Retinal pigment epithelial cell (primary cell): Measurements from ENCODE around the gene STYXL2.

Experiments used
- DNase-seq: peaks from one replicate; pipeline ENCODE4 v3.0.0-alpha.2; 2010; ENCODE audit warnings: low read depth
- H3K4me3 ChIP-seq: 2 replicates; pipeline ENCODE4 v1.5.1; 2011; ENCODE audit warnings: mild to moderate bottlenecking, low read length, control low read depth, moderate library complexity
- CTCF ChIP-seq: conservative IDR thresholded peaks from 2 replicates; pipeline ENCODE4 v1.5.1; 2011; ENCODE audit warnings: low read depth, low read length, control low read depth, inconsistent platforms

Gene STYXL2

DNA sequence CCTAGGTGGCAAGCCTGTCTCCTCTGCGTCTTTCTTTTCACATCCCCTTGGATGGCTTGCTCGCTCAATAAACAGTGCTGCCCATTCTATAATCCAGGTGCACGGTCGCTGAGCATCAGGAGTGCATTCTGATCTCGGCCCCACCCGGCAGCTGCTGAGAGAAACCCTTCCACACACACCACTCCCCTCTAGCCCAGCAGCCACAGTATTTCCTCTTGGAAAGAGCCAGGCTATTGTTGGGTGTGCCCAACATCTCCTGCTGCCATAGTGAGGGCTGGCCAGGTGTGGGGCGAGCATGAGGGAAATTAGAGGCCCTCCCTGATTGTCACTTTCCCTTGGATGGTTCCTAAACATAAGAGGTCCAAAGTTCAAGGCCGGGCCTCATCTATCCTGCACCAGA lies 28.4 kb upstream of the STYXL2 start:
- H3K4me3 ChIP-seq = no peak overlapping the region
- no peak for DNase-seq
- no peak for TF ChIP-seq CTCF

- DNase-seq = no peak
- H3K4me3 ChIP-seq = peak overlapping the region; percentile 44
- peak; percentile 87 for TF ChIP-seq CTCF
These were observed 27.3 kb upstream of the STYXL2 start for GRCh38 chr1:167066333-167067122.

DNA sequence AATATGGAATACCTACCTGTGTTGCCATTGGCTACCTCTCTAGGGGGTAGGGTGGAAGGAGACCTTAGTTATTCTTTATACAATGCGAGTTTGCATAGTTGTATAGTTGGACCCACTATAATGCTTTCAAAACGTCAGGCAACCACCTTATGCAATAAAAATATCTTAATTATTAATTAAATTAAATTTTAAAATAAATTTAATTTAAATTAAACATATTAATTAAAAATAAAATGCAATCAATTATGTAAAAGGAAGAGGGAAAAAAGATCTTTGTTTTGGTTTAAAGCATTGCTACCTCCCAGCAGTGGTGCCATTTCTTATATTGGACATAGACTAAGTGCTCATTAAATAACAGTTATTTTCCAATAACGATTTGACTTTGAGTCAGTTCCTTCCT lies 26.0 kb upstream of the STYXL2 start:
- no peak overlapping the region for H3K4me3 ChIP-seq
- no peak for TF ChIP-seq CTCF
- DNase-seq = no peak

GRCh38 chr1:167068761-167069160 lies 25.1 kb upstream of the STYXL2 start:
- no peak for TF ChIP-seq CTCF
- no peak for DNase-seq
- H3K4me3 ChIP-seq = no peak overlapping the region

DNA sequence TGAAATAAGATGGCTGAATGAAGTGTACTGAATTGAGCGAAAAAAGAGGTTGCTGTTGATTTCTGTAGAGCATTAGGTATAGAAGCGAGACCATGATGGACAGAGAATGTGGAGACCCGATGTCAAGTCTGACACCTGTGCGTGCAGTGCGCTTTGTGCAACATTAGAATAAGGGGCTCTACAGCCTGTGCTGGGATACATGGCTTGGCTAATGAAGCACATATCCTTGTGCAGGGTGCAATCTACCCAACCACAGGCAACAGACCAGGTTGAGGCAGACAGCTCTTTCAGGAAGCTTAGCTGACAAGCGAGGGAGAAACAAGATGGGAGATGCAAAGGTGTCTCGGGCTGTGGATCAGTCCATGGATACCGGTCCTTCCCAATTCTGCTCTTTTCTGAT lies 22.6 kb upstream of the STYXL2 start:
- no peak for TF ChIP-seq CTCF
- no peak overlapping the region for H3K4me3 ChIP-seq
- DNase-seq = no peak

DNA sequence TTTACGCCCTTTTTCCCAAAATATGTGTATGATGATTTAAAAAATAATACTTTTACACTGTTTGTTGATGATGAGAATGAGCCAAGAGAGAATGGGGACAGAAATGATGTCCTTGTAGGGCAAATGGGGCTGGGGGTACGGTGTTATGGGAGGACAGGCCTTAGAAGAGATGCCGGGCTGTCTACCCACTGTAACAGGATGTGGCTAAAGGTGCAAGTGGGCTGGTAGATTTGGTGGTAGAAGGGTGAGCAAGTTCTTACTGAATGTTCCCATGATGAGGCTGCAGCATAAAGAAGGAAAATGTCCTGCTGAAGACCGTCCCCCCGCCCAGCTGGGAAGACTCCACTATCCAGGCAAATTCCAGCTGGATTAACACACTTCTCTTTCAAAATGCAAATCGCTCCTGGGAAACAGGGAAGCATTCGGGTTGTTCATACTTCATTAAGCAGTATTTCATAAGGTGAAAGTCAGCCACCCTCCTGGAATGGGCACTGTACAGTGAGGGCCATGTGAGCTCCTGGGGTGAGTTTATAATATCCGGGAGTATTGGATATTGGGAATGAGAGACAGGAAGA lies 17.7 kb upstream of the STYXL2 start:
- no peak for DNase-seq
- no peak overlapping the region for H3K4me3 ChIP-seq
- no peak for TF ChIP-seq CTCF

DNA sequence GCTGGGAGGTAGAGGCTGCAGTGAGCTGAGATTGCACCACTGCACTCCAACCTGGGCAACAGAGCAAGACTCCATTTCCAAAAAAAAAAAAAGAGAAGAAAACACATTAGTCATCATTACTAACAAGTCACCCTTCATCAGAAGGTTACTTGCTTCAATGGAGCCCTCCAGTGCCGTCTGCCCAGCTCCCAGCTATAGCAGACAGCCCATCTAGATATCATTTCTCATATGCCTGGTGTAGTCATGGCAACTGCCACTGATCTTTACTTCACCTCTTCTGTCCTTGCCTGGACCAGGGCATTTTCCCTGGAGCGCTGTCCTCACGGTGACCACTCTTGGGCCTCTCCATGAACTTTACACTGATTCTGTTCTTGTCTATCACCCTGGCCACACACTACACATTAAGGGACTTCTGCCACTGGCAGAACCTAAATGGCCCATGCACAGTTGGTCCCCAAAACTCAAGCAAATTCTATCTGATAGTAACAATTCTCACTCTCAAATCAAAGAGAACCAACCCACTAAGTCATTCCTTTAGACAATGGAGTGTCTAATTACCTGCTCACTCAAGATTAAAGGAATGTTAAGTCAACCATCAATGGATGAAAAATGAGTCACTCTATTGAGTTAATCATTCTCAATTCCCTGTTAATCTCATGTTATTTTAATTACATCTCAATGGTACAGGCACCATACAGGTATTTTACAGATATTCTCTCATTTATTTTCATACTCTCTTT lies 16.6 kb upstream of the STYXL2 start:
- no peak for DNase-seq
- no peak for TF ChIP-seq CTCF
- no peak overlapping the region for H3K4me3 ChIP-seq
